Heart left ventricle (tissue), 13 donors: Measurements from ENCODE around the gene CSNK1E.

Experiments used
- CTCF ChIP-seq, 12 donors: fragments of 200-600 bp; sonication (generic) in 4 of 12; IDR thresholded peaks; one replicate each; pipeline versions ENCODE4 v1.5.0 to v1.8.0; 2018 to 2022; ENCODE audit warnings: antibody characterized with exemption in 12 of 12, mild to moderate bottlenecking in 5 of 12
- POLR2A ChIP-seq, 2 donors: fragments of 450-650 bp; IDR thresholded peaks; one replicate each; pipeline ENCODE4 v1.6.1; 2017; ENCODE audit warnings: antibody characterized with exemption in 2 of 2, mild to moderate bottlenecking in 2 of 2, moderate library complexity in 2 of 2
- donor health status: ischemic (EF 13 %, LVEDD 7.1; RV severe dilation, severe dysfunction).
- donor health status: DM: no; HTN: yes; CAD: no.
- donor health status: DM: no; HTN: no; CAD: no.
- donor health status: ischemic (EF 25% LVEDD 6.9; RV normal size, moderate dysfunction).
- donor health status: ischemic (EF 25% LVEDD 5.7; RV mildly dilated, moderate dysfunction).
- donor health status: ischemic (EF 35%, LVEDD 5.7; RV mildly dilated, moderate dysfunction).
- donor health status: nonischemic (EF 11% LVEDD 7.7; RV severe dilation, severe dysfunction).
- donor health status: DM: yes; HTN: yes; CAD: no.
- donor health status: PGD.
- donor health status: ischemic (EF 29% LVEDD 5.4; RV normal size, mild dysfunction).
- donor health status: nonischemic (EF 23%, LVEDD 6.1; RV moderate dilation, normal function).

GRCh38 chr22:38309614-38310517 is 7.4 kb downstream of the CSNK1E start:
- TF ChIP-seq POLR2A (IDR thresholded peaks at IDR 0.05) (no peak), CTCF (IDR thresholded peaks at IDR 0.05) (no peak)
